GM20000 (cell line): Measurements from ENCODE around the gene BAZ2B.

Experiments
- DNase-seq: peaks from one replicate; pipeline ENCODE4 v3.0.0; 2012; ENCODE audit warnings: low spot score
- CTCF ChIP-seq: IDR thresholded peaks from 2 replicates; pipeline ENCODE4 v1.5.1; 2012; ENCODE audit warnings: mild to moderate bottlenecking, control low read depth; ENCODE audit errors: extremely low read depth, missing control alignments

BAZ2B gene

GRCh38 chr2:159456500-159457426 lies 159.6 kb downstream of the BAZ2B start:
- DNase-seq = no peak
- no peak for TF ChIP-seq CTCF

GRCh38 chr2:159455330-159455918 lies 160.9 kb downstream of the BAZ2B start:
- TF ChIP-seq CTCF = no peak

GRCh38 chr2:159454185-159454584 lies 162.2 kb downstream of the BAZ2B start:
- no peak for DNase-seq
- TF ChIP-seq CTCF = no peak

More at GRCh38 chr2:159455330-159455918, 160.9 kb downstream of the BAZ2B start:
- no peak for DNase-seq

GRCh38 chr2:159450180-159450579 lies 166.2 kb downstream of the BAZ2B start:
- no peak for TF ChIP-seq CTCF
- DNase-seq = no peak

- no peak for TF ChIP-seq CTCF
- no peak for DNase-seq
Measured at GRCh38 chr2:159449504-159450124, 166.7 kb downstream of the BAZ2B start.

GRCh38 chr2:159446817-159447216 lies 169.5 kb downstream of the BAZ2B start:
- DNase-seq = no peak
- TF ChIP-seq CTCF = no peak

GRCh38 chr2:159446201-159446600 lies 170.1 kb downstream of the BAZ2B start:
- no peak for TF ChIP-seq CTCF

More at GRCh38 chr2:159446201-159446600, 170.1 kb downstream of the BAZ2B start:
- DNase-seq = no peak
